NK-92 (cell line): ENCODE data around the gene PLA2G3.

Source experiments
- DNase-seq: peaks from one replicate; lab custom pipeline; 2025; ENCODE audit not compliant: unreplicated experiment; lab: John Stamatoyannopoulos, UW

PLA2G3 gene

DNA sequence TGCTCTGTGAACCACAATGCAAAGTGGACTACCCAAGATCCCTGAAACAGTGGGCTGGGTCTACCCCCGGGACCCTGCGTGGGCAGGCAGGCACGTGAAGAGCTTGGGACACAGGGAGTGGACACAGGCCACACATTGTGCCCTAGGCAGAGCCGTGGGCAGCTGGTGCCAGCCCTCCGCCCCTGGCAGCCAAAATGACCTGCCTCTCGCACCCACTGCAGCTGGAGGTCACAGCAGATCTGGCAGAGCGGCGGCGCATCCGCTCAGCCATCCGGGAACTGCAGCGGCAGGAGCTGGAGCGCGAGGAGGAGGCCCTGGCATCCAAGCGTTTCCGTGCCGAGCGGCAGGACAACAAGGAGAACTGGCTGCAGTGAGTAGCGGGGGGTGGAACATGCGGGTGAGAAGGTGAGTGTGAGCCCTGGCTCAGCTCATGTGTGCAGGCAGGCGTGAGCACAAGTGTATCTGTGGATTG, 52.5 kb downstream of the PLA2G3 start:
- no peak for DNase-seq

GRCh38 chr22:31086703-31087330, 53.5 kb downstream of the PLA2G3 start:
- DNase-seq: no peak

- no peak for DNase-seq
Observed at GRCh38 chr22:31085928-31086327, 54.4 kb downstream of the PLA2G3 start.

GRCh38 chr22:31085493-31085824, 54.8 kb downstream of the PLA2G3 start:
- DNase-seq: no peak

- no peak for DNase-seq
Observed at GRCh38 chr22:31084811-31085492, 55.4 kb downstream of the PLA2G3 start.
